CD4-positive, alpha-beta memory T cell (primary cell): ENCODE measurements around the gene RSPH9. TPM values are rescaled to one million over a fixed set of nuclear protein-coding genes. Genes with fewer than 3 reads are reported as not detected.
A peak's percentile ranks its signal among the peaks of the same experiment; 100 is the strongest.

Experiments used
- CTCF ChIA-PET: fragments of 350-600 bp; sonication (Branson Sonifier 250); formaldehyde crosslinking; loops from one replicate; lab custom pipeline; 2021; ENCODE audit warnings: inconsistent platforms; ENCODE audit not compliant: partially characterized antibody; lab: Charles Lee
- POLR2A ChIA-PET: fragments of 350-600 bp; sonication (Branson Sonifier 250); formaldehyde crosslinking; loops from one replicate; lab custom pipeline; 2021; ENCODE audit not compliant: partially characterized antibody; lab: Charles Lee
- DNase-seq, 5 donors: peaks; one replicate each; pipeline versions ENCODE4 v3.0.0 to v3.0.0-alpha.2; 2020 to 2022; ENCODE audit warnings: mixed read lengths in 1 of 5
- H3K27ac ChIP-seq: one replicate; pipeline ENCODE4 v1.7.0; 2013; ENCODE audit warnings: low read depth, low read length
- H3K27me3 ChIP-seq: 2 replicates; pipeline ENCODE4 v1.7.0; 2013; ENCODE audit warnings: mild to moderate bottlenecking, low read length, moderate library complexity; ENCODE audit not compliant: insufficient read depth
- H3K36me3 ChIP-seq: 2 replicates; pipeline ENCODE4 v1.7.0; 2013; ENCODE audit warnings: mild to moderate bottlenecking, low read length, moderate library complexity; ENCODE audit not compliant: insufficient read depth
- H3K4me1 ChIP-seq: 2 replicates; pipeline ENCODE4 v1.7.0; 2013; ENCODE audit warnings: mild to moderate bottlenecking, low read length, moderate library complexity; ENCODE audit not compliant: insufficient read depth
- H3K4me3 ChIP-seq, 2 donors: one replicate each; pipeline ENCODE4 v1.7.0; 2013; ENCODE audit warnings: low read length in 2 of 2, mild to moderate bottlenecking in 1 of 2
- H3K9me3 ChIP-seq, 2 donors: one replicate each; pipeline ENCODE4 v1.7.0; 2013; ENCODE audit warnings: low read length in 2 of 2, control low read depth in 1 of 2; ENCODE audit not compliant: control insufficient read depth in 1 of 2
- H3K27ac Mint-ChIP-seq, 7 donors: one replicate each; pipeline ENCODE4 v1.8.0; 2020 to 2021; ENCODE audit warnings: mixed read lengths in 7 of 7, mild to moderate bottlenecking in 6 of 7, inconsistent platforms in 3 of 7, moderate library complexity in 3 of 7
- H3K27me3 Mint-ChIP-seq, 2 donors: one replicate each; pipeline ENCODE4 v1.8.0; 2020 to 2021; ENCODE audit warnings: mixed read lengths in 2 of 2
- H3K36me3 Mint-ChIP-seq, 2 donors: one replicate each; pipeline ENCODE4 v1.8.0; 2020 to 2021; ENCODE audit warnings: mixed read lengths in 2 of 2, inconsistent platforms in 1 of 2, mild to moderate bottlenecking in 1 of 2
- H3K4me1 Mint-ChIP-seq, 4 donors: one replicate each; pipeline ENCODE4 v1.8.0; 2020 to 2021; ENCODE audit warnings: mixed read lengths in 4 of 4, mild to moderate bottlenecking in 1 of 4
- H3K4me3 Mint-ChIP-seq, 8 donors: one replicate each; pipeline ENCODE4 v1.8.0; 2020 to 2021; ENCODE audit warnings: mixed read lengths in 8 of 8, mild to moderate bottlenecking in 7 of 8, moderate library complexity in 6 of 8, inconsistent platforms in 3 of 8
- H3K9me3 Mint-ChIP-seq, 8 donors: one replicate each; pipeline ENCODE4 v1.8.0; 2020 to 2021; ENCODE audit warnings: mixed read lengths in 8 of 8, mild to moderate bottlenecking in 5 of 8, inconsistent platforms in 3 of 8, moderate library complexity in 1 of 8
- intact Hi-C: fragments of 100-400 bp; cut with micrococcal nuclease; formaldehyde crosslinking; loops from one replicate; pipeline ENCODE4 v1.15.1; 2023
- polyA plus RNA-seq, 2 donors: library from polyadenylated mRNA; unstranded; fragments of 300-500 nt; fragmentation: Illumina TruSeq; gene quantifications; one replicate each; pipeline ENCODE4 v1.2.3, GENCODE V29; 2021
- total RNA-seq, 2 experiments: library from RNA; stranded (reverse); gene quantifications; one replicate each; pipeline ENCODE4 v1.2.3, GENCODE V29; 2021

Gene RSPH9
- total and polyA plus RNA-seq, 4 experiments from 2014 or later = 0.71 to 1.3 TPM; not detected in 2

DNA sequence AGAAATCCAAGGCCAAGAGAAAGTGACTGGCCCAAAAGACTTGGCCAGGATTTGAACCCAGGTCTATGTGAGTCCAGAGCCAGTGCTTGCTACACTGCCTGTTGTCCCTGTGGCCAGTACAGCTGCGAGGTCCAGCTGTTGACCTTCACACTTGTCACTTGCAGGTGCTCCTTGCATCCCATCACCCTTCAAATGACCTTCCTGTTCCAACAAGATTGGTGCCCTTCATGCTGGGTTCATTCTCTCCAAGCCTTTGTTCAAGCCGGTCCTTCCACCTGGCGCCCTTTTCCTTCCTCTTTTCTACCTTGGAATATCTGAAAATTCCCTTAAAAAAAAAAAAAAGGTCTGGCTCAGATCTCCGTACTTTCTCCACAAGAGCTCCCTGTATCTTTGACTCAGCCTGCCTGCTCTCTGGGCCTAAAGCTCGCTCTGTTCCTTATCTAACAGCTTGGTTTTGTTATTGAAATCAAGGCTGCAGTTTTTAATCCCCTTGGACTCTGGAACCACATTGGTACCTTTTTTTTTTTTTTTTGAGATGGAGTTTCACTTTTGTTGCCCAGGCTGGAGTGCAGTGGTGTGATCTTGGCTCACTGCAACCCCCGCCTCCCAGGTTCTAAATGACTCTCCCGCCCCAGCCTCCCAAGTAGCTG is 64.9 kb downstream of the RSPH9 start:
- Mint-ChIP-seq H3K27me3 (peaks cover 15 to 32% of the 10 kb centered on the region in 2 donors), H3K36me3 (no peaks in the 10 kb centered on the region), H3K4me3 (no peak overlapping the region), H3K4me1 (peaks cover 0 to 5% (median under 1%) of the 10 kb centered on the region in 4 donors), H3K27ac (peak overlapping the region in 1 of 7 donors; percentile 48), H3K9me3 (no peaks in the 10 kb centered on the region)
- POLR2A ChIA-PET = no interaction called here
- intact Hi-C loops = no loop called here
- no peak for DNase-seq
- Histone ChIP-seq H3K4me3 (no peak overlapping the region), H3K4me1 (peaks cover 4% of the 10 kb centered on the region), H3K9me3 (no peaks in the 10 kb centered on the region), H3K36me3 (no peaks in the 10 kb centered on the region), H3K27ac (no peak overlapping the region), H3K27me3 (no peaks in the 10 kb centered on the region)
- CTCF ChIA-PET = interaction anchor here (1.2 kb wide), 1 partner anchor 40 kb away, joined by 3 read pairs; no protein-coding TSS in a partner anchor

GRCh38 chr6:43710576-43710975 is 65.7 kb downstream of the RSPH9 start:
- Mint-ChIP-seq H3K4me1 (peaks cover 0 to 5% (median under 1%) of the 10 kb centered on the region in 4 donors), H3K9me3 (no peaks in the 10 kb centered on the region), H3K27ac (no peak overlapping the region), H3K36me3 (no peaks in the 10 kb centered on the region), H3K4me3 (no peak overlapping the region), H3K27me3 (peaks cover 14 to 28% of the 10 kb centered on the region in 2 donors)
- ChIA-PET CTCF (no interaction called here), POLR2A (no interaction called here)
- H3K9me3 ChIP-seq = no peaks in the 10 kb centered on the region
- no peaks in the 10 kb centered on the region for H3K36me3 ChIP-seq
- peaks cover 4% of the 10 kb centered on the region for H3K4me1 ChIP-seq
- no peak overlapping the region for H3K4me3 ChIP-seq
- intact Hi-C loops = no loop called here
- DNase-seq = no peak
- no peak overlapping the region for H3K27ac ChIP-seq
- H3K27me3 ChIP-seq = no peaks in the 10 kb centered on the region

GRCh38 chr6:43712579-43712978 is 67.7 kb downstream of the RSPH9 start:
- Histone ChIP-seq H3K9me3 (no peaks in the 10 kb centered on the region), H3K4me3 (no peak overlapping the region), H3K36me3 (no peaks in the 10 kb centered on the region), H3K27me3 (no peaks in the 10 kb centered on the region), H3K27ac (no peak overlapping the region), H3K4me1 (peaks cover 4% of the 10 kb centered on the region)
- intact Hi-C loops = no loop called here
- H3K27ac Mint-ChIP-seq = no peak overlapping the region
- no peak overlapping the region for H3K4me3 Mint-ChIP-seq
- POLR2A ChIA-PET = no interaction called here
- CTCF ChIA-PET = no interaction called here
- peaks cover 0 to 1% (median 0%) of the 10 kb centered on the region in 4 donors for H3K4me1 Mint-ChIP-seq
- H3K36me3 Mint-ChIP-seq = no peaks in the 10 kb centered on the region
- peaks cover 14 to 25% of the 10 kb centered on the region in 2 donors for H3K27me3 Mint-ChIP-seq
- DNase-seq = no peak
- H3K9me3 Mint-ChIP-seq = no peaks in the 10 kb centered on the region

DNA sequence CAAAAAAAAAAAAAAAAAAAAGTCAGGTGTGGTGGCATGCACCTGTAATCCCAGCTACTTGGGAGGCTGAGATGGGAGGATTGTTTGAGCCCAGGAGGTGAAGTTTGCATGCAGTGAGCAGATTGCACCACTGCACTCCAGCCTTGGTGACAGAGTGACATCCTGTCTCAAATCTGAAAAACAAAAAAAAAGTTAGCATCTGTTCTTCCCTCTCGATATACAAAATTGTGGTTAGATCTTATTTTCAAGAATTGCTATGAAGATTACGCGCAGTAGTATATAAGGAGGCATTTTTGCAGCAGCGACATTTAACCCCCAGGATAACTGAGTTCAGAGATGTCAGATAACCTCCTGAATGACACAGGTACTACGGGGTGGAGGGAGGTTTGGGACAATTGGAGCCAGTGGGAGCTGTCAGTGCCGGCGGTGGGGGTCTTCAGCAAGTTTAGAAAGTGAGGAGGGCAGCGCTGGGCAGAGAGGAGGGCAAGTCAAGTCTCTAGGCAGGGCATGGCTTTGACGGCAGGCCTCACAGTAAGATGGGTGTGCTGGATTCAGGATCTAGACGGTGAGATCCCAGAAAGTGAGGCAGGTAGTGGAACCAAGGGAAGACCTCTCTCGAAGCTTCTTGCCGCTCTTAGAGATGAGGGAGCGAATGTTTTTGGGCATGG is 68.9 kb downstream of the RSPH9 start:
- Histone ChIP-seq H3K4me1 (peaks cover 4% of the 10 kb centered on the region), H3K27ac (no peak overlapping the region), H3K9me3 (no peaks in the 10 kb centered on the region), H3K27me3 (no peaks in the 10 kb centered on the region), H3K36me3 (no peaks in the 10 kb centered on the region), H3K4me3 (no peak overlapping the region)
- intact Hi-C loops = no loop called here
- CTCF ChIA-PET = no interaction called here
- H3K36me3 Mint-ChIP-seq = no peaks in the 10 kb centered on the region
- peak overlapping the region in 1 of 8 donors; percentile 1 for H3K4me3 Mint-ChIP-seq
- DNase-seq = no peak
- peak overlapping the region in 2 of 7 donors; percentile 59 to 82 for H3K27ac Mint-ChIP-seq
- POLR2A ChIA-PET = no interaction called here
- peaks cover 0 to 1% (median 0%) of the 10 kb centered on the region in 4 donors for H3K4me1 Mint-ChIP-seq
- H3K27me3 Mint-ChIP-seq = peaks cover 15 to 21% of the 10 kb centered on the region in 2 donors
- no peaks in the 10 kb centered on the region for H3K9me3 Mint-ChIP-seq

DNA sequence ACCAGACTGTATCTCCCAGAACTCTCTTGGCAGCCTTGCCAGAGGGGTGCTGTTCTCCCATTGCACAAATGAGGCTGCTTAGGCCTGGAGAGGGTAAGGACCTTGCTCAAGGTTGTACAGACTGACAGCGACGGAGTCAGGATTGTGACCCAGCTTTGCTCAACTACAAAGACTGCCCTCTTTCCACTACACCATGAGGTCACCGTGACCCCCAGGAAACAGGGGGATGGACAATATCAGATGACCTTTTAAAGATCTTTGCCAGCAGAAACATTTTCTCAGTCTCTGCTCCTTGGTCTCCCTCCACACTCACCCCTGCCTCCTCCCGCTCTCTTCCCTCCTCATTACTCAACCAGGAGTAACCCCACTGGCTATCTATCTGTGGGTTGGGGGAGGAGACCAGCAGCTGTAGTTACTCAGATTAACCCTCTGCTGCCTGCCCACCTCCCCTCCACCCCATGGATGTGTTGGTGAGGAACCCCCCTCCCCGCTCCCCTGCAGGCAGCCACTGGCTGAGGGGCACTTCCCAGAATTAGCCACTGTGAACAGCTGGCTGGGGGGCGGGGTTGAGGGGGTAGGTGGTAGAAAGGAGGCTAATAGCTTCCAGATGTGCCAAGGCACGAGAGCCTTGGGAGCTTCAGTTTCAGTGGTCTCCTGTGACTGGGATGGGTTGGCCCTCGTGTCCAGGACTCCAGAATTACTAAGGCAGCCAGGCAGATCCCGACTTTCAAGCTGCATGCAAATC is 69.6 kb downstream of the RSPH9 start:
- intact Hi-C loops = no loop called here
- Mint-ChIP-seq H3K27me3 (peaks cover 15 to 16% of the 10 kb centered on the region in 2 donors), H3K4me3 (no peak overlapping the region), H3K27ac (no peak overlapping the region), H3K9me3 (no peaks in the 10 kb centered on the region), H3K36me3 (no peaks in the 10 kb centered on the region), H3K4me1 (peaks cover 0 to 1% (median 0%) of the 10 kb centered on the region in 4 donors)
- Histone ChIP-seq H3K4me1 (peaks cover 2% of the 10 kb centered on the region), H3K4me3 (no peak overlapping the region), H3K27ac (no peak overlapping the region), H3K9me3 (no peaks in the 10 kb centered on the region), H3K27me3 (no peaks in the 10 kb centered on the region), H3K36me3 (no peaks in the 10 kb centered on the region)
- ChIA-PET CTCF (interaction anchor here (1.0 to 1.3 kb wide), 2 partner anchors 10 to 55 kb away, joined by 3 to 6 read pairs; no protein-coding TSS in a partner anchor), POLR2A (no interaction called here)
- no peak for DNase-seq

DNA sequence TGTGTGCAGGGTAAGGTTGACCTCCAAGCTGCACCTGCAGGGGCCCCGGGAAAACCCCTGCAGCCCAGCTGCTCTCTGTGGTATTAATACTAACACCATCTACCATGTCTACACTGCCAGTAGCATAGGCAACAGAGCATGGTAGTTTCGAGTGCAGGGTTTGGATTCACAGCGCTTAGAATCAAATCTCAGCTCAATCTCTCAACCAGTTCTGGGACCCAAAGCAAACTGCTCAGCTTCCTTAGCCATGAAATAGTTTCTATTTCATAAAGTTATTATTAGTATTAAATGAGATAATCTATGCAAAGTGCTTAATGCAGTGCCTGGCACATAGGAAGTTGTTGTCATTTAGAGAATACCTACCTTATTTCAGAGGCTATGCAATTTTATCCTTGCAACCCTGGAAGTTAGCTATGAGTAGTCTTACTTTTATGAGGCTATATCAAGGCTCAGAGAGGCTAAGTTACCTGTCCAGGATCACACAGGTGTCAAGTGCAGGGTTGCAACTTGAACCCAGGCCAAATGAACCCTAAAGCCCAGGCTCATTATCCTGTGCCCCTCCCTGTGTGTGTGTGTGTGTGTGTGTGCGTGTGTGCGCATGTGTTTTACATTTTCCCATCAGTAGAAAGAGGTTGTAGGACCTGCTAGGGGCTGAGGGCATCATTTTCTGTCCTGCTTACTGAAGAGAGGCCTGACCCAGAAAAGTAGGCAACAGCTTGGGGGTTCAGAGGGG is 70.4 kb downstream of the RSPH9 start:
- peaks cover 0 to 1% (median 0%) of the 10 kb centered on the region in 4 donors for H3K4me1 Mint-ChIP-seq
- no peaks in the 10 kb centered on the region for H3K4me1 ChIP-seq
- H3K4me3 ChIP-seq = no peak overlapping the region
- no peak overlapping the region for H3K27ac ChIP-seq
- POLR2A ChIA-PET = no interaction called here
- H3K27me3 Mint-ChIP-seq = peaks cover 15 to 16% of the 10 kb centered on the region in 2 donors
- H3K36me3 Mint-ChIP-seq = no peaks in the 10 kb centered on the region
- DNase-seq = no peak
- CTCF ChIA-PET = interaction anchor here (1.0 to 1.3 kb wide), 2 partner anchors 9 to 54 kb away, joined by 3 to 6 read pairs; no protein-coding TSS in a partner anchor
- no peaks in the 10 kb centered on the region for H3K36me3 ChIP-seq
- no peaks in the 10 kb centered on the region for H3K27me3 ChIP-seq
- H3K4me3 Mint-ChIP-seq = no peak overlapping the region
- no peaks in the 10 kb centered on the region for H3K9me3 Mint-ChIP-seq
- intact Hi-C loops = no loop called here
- no peaks in the 10 kb centered on the region for H3K9me3 ChIP-seq
- H3K27ac Mint-ChIP-seq = no peak overlapping the region
